GM18858 (cell line): Measurements from ENCODE around the gene RNGTT.
"Not testable (repeated sequence)": the region's sequence is repeated elsewhere in the genome, so short reads cannot be mapped to it uniquely, and the experiment has no call there.

ENCODE experiments used
- ATAC-seq: cut with Tn5 transposase; IDR thresholded peaks from one replicate; pipeline ENCODE4 v1.9.1; 2021; ENCODE audit not compliant: unreplicated experiment

Gene RNGTT

DNA sequence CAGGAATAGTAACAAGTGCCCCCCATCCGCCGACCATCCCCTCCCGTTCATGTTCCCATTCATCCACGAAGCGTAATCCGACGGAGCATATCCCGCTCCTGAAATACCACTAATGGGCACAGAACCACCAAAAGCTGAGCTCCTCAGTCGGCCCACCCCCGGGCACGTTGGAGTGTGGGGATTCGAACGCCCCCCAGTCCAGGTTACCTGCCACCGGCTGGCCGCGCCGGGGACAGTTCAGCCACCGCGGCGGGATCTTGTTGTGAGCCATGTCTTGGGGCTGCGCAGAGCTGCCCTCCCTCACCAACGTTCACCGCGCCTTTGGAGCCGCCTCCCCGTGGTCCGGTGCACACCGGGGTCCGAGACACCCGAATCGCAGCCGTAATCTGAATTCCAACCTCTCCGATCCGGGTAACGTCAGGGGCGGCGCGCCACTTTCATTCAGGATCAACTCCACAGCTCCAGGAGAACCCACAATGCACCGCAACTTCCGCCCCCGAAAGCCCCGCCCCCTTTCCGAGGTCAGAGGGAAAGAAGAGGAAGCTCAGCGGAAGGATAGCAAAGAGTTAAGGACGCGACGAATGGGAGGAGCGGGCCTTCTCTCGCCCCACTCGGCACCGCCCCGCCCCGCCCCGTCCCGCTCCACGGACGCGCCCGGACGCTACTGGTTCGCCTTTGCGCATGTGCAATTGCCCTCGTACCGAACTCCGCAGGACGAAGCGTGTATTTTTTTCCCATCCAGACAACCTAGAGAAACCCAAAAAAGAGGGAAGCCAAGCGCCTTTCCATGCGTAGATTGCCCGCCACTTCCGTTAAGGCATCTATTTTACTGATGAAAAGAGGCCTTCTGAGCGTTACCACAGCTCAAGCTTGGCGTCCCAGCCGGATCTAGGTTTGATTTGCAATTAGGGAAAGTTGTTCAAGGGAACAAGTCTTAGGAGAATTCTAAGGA is at the start of gene RNGTT:
Gene RNGTT (minus strand): TSS at position 480 of the 952 bp plus-strand sequence. CDS start 209 bp downstream, at position 271.
- ATAC-seq, result peak; percentile 88

DNA sequence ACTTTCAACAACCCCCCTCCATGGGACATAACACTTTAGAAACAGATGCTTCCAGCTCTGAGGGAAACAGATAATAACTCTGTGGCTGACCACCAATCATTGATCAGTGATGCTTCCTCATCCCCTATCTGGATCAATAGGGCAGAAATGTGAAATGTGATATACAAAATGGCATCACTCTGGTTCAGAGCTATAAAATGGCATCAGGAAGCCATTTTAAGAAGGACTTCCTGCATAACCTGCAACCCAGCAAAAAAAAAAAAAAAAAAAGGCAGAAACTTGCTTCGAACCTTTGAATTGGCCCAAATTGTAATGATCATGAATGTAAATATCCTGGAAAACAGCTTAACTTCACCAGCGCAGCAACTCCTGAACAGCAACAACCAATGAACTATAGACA is 48.0 kb upstream of the RNGTT start:
- no peak for ATAC-seq

GRCh38 chr6:89010825-89011224 is 47.4 kb upstream of the RNGTT start:
- no peak for ATAC-seq

DNA sequence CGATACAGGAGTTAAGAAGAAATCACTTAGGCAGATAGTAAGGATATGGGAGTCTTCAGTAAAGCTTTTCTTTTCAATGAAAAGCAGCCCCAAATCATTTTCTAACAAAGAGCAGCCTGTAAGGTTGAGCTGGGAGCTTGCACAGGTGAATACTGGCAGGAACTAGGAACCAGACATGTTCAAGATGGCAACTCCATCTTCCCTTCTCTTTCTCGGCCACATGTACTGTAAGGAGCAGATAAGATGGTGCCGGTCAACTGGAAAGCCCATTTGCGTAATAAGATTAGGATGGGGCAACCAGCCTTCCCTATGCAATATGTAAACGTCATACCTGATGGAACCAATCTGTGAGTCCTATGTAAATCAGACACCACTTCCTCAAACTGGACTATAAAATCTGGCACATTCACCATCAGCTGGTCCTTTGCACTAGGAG is 46.2 kb upstream of the RNGTT start:
- no peak for ATAC-seq

DNA sequence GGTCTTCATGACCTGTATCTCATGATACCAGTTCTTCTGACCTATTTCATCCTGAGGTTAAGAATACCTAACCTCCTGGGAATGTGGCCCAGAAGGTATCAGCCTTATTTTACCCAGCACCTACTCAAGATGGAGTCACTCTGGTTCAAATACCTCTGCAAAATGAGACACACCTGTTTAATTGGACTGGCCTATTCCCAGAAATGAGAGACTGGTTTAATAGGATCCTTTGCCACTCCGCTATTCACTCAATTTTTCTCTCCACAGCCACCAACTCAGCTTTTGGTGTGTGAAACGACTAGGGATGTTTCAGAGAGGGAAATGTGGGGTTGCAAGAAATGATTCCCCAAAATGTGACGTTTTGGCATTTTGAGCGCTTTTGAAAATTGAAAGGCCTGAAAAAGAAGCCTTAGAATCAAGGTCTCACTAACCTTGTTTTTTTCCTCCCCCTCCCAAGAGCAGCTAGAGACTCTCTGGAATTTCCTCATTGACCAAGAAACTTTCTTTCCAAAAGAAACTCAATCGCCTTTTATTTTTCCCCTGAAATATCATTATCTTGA is 45.5 kb upstream of the RNGTT start:
- ATAC-seq, result no peak

DNA sequence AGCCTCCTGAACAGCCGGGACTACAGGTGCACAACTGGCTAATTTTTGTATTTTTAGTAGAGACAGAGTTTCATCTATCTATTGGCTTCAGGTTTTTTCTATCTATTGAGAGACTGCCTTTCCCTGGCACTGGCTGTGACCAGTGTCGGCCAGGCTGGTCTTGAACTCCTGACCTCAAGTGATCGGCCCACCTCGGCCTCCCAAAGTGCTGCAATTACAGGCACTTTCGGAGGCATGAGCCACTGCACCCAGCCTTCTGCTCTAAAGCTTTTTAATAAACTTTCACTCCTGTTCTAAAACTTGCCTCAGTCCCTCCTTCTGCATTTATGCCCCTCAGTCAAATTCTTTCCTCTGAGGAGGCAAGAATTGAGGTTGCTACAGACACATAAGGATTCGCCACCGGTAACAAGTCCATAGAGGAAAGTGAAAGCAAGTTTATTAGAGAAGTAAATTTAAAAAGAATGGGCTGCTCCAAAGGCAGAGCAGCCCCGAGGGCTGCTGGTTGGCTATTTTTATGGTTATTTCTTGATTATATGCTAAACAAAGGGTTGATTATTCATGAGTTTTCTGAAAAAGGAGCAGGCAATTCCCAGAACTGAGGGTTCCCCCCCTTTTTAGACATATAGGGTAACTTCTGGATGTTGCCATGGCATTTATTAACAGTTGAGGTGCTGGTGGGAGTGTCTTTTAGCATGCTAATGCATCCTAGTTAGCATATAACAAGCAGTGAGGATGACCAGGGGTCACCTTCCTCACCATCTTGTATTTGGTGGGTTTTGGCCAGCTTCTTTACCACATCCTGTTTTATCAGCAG is 44.8 kb upstream of the RNGTT start:
- ATAC-seq, result no peak

DNA sequence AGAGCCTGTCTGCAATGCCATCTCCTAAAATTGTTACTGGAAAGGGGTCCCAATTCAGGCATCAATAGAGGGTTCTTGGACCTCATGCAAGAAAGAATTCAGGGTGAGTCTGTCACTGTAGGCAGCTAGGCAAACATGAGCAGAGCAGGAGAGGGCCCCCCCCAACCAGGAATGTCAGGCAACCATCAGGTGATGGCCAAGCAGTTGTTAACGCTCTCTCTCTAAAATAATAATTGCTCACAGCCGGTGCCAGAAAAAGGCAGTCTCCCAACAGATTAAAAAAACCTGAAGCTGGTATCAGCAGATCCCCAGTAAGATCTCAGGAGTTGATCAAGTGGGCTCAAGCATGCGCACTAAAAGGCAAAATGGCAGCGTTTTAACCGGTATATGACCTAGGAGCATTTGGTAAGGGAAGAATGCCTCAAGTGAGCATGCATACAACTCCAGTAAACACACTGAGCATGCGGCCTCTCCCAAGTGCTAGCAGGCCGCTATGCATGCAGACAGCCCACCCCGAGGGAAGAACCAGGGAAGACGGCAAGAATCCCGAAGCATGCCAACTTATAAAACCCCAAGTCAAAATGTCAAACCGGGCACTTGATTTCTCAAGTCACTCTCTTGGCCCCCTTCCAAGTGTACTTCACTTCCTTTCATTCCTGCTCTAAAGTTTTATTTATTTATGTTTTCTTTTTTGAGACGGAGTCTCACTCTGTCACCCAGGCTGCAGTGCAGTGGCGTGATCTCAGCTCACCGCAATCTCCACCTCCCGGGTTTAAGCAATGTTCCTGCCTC is 44.0 kb upstream of the RNGTT start:
- no peak for ATAC-seq

- ATAC-seq, result no peak
These were observed 39.1 kb upstream of the RNGTT start for GRCh38 chr6:89002523-89002922.

GRCh38 chr6:88997327-88997726 is 33.9 kb upstream of the RNGTT start:
- no peak for ATAC-seq

- no peak for ATAC-seq
These were observed 29.5 kb upstream of the RNGTT start for GRCh38 chr6:88992741-88993552.

GRCh38 chr6:88989215-88989614 is 25.8 kb upstream of the RNGTT start:
- ATAC-seq, result no peak

GRCh38 chr6:88987922-88988321 is 24.5 kb upstream of the RNGTT start:
- no peak for ATAC-seq

- no peak for ATAC-seq
These were observed 22.5 kb upstream of the RNGTT start for GRCh38 chr6:88985901-88986300.

DNA sequence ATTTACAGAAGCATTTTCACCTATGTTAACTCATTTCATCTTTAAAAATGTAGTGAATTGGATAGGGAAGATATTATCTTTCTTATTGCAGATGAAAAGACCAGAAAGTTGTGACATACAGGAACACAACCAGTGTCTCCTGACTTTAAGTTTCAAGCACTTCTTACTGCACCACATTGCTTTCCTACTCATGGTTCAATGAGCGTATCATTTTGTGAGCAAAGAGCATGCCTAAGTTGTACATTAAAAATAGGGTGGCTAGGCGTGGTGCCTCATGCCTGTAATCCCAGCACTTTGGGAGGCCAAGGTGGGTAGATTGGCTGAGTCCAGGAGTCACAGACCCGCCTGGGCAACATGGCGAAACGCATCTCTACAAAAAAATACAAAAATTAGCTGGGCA is 21.2 kb upstream of the RNGTT start:
- no peak for ATAC-seq

DNA sequence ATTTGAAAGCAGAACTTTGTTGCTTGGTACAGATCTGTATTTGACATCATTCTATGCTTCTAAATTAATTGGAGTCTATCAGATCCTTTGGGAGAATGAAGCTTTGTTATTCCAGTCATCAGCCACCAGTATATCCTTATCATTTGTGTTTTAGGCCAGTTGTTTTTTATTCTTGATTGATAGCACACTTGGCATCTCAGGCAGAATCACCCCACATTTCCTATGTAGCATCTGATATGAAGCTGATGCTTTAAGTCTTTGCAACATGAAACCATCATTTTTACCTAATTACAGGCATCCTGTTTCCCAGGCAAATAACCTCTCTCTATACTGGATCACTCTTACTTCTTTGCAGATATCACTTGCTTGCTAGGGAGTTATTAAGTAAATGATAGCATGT is 20.7 kb upstream of the RNGTT start:
- no peak for ATAC-seq

DNA sequence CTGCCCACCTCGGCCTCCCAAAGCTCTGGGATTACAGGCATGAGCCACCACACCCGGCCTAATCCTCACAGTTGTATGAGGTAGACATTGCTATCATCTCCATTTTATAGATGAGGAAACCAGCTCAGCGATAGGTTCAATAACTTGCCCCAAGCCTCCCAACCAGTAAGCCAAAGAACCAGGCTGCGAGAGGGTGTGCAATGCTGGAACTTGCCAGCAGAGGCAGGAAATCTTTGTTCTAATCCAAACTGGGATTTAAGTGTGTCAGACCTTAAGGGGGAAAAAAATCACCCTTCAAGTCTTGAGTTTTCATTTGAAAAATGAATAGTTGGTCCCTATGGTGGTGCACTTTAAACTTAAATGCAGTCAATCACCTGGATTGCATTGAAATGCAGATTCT is 20.1 kb upstream of the RNGTT start:
- ATAC-seq, result no peak

DNA sequence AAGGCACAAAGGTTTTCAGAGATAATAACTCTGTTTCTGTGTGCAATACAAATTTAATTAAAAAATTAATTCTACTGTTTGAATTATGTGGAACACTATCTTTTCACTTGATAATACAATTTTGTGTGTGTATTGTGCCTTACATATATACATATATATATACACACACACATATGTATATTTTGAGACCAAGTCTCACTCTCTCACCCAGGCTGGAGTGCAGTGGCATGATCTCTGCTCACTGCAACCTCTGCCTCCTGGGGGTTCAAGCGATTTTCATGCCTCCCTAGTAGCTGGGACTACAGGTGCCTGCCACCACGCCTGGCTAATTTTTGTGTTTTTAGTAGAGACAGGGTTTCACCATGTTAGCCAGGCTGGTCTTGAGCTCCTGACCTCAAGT is 19.7 kb upstream of the RNGTT start:
- ATAC-seq, result not testable (repeated sequence)

DNA sequence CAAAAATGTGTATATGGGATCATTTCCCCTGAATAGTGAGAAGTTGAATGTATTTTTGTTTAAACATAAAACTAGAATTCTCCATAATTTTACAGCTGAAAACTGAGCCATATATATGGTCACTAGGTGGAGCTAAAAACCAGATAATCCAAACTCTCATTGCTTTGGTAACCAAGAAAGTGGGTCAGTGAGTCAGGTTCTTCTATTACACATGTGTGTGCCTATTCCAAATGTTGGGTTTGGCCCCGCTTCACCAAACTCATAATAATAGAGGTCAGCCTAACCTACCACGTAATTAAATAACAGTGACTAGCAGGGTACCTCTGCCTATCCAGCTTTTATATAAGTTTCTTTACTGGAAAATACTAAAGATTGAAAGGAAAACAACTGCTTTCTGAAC is 19.3 kb upstream of the RNGTT start:
- ATAC-seq, result no peak

GRCh38 chr6:88975369-88975768 is 12.0 kb upstream of the RNGTT start:
- ATAC-seq, result no peak
